CD14-positive monocyte (primary cell): Measurements from ENCODE around the gene RELN. TPM values are rescaled to one million over a fixed set of nuclear protein-coding genes. Genes with fewer than 3 reads are reported as not detected.

Source experiments
- DNase-seq, 3 donors: peaks; one replicate each; pipeline ENCODE4 v3.0.0-alpha.2; 2011 to 2022
- H2AFZ ChIP-seq: 2 replicates; pipeline ENCODE4 v1.6.0; 2012; ENCODE audit warnings: mild to moderate bottlenecking, low read depth, low read length, inconsistent platforms; ENCODE audit not compliant: insufficient read depth, poor library complexity, severe bottlenecking
- H3K27ac ChIP-seq, 2 donors: 1 replicate in 1 of 2; 2 replicates in 1 of 2; pipeline ENCODE4 v1.5.1; 2012 to 2013; ENCODE audit warnings: low read length in 2 of 2, control low read depth in 1 of 2, inconsistent platforms in 1 of 2, low read depth in 1 of 2, mild to moderate bottlenecking in 1 of 2
- H3K27me3 ChIP-seq, 2 donors: one replicate each; pipeline versions ENCODE4 v1.6.0 to v1.6.1; 2011 to 2013; ENCODE audit warnings: low read length in 2 of 2; ENCODE audit not compliant: control insufficient read depth in 2 of 2, insufficient read depth in 2 of 2
- H3K36me3 ChIP-seq, 2 donors: replicated peaks in 1 of 2; 1 replicate in 1 of 2; 2 replicates in 1 of 2; pipeline versions ENCODE4 v1.5.1 to v1.6.1; 2012 to 2013; ENCODE audit warnings: low read length in 2 of 2, control low read depth in 1 of 2, inconsistent platforms in 1 of 2, mild to moderate bottlenecking in 1 of 2; ENCODE audit not compliant: insufficient read depth in 2 of 2, control insufficient read depth in 1 of 2
- H3K4me1 ChIP-seq, 2 donors: 1 replicate in 1 of 2; 2 replicates in 1 of 2; pipeline versions ENCODE4 v1.5.1 to v1.6.1; 2012 to 2013; ENCODE audit warnings: low read length in 2 of 2, control low read depth in 1 of 2, inconsistent platforms in 1 of 2, mild to moderate bottlenecking in 1 of 2, moderate library complexity in 1 of 2; ENCODE audit not compliant: insufficient read depth in 2 of 2, control insufficient read depth in 1 of 2
- H3K4me2 ChIP-seq: replicated peaks from 2 replicates; pipeline ENCODE3; 2012; ENCODE audit warnings: low read length, moderate library complexity, mild to moderate bottlenecking; ENCODE audit not compliant: poor library complexity, severe bottlenecking; ENCODE audit errors: extremely low read depth
- H3K4me3 ChIP-seq, 3 experiments: fragments of 200-600 bp in 1 of 3; sonication (generic) in 1 of 3; replicated peaks in 1 of 3; 1 replicate in 2 of 3; 2 replicates in 1 of 3; pipeline ENCODE4 v1.5.1; 2011 to 2013; ENCODE audit warnings: low read length in 3 of 3, mild to moderate bottlenecking in 3 of 3, control low read depth in 2 of 3, low read depth in 2 of 3, inconsistent platforms in 1 of 3, moderate library complexity in 1 of 3
- H3K79me2 ChIP-seq: 2 replicates; pipeline ENCODE4 v1.6.0; 2012; ENCODE audit warnings: mild to moderate bottlenecking, control low read depth, inconsistent platforms, low read length, moderate library complexity; ENCODE audit not compliant: insufficient read depth
- H3K9ac ChIP-seq: 2 replicates; pipeline ENCODE4 v1.6.0; 2017; ENCODE audit warnings: low read length, mild to moderate bottlenecking; ENCODE audit not compliant: insufficient read depth, poor library complexity, severe bottlenecking
- H3K9me3 ChIP-seq, 2 donors: replicated peaks in 1 of 2; 1 replicate in 1 of 2; 2 replicates in 1 of 2; pipeline versions ENCODE4 v1.5.1 to v1.6.1; 2012 to 2013; ENCODE audit warnings: low read length in 2 of 2, control low read depth in 1 of 2; ENCODE audit not compliant: control insufficient read depth in 1 of 2, insufficient read depth in 1 of 2
- H4K20me1 ChIP-seq: 2 replicates; pipeline ENCODE4 v1.6.0; 2012; ENCODE audit warnings: mild to moderate bottlenecking, low read length, control low read depth, moderate library complexity; ENCODE audit not compliant: insufficient read depth
- H3K27ac Mint-ChIP-seq, 7 donors: one replicate each; pipeline ENCODE4 v1.8.0; 2020; ENCODE audit warnings: mild to moderate bottlenecking in 7 of 7, mixed read lengths in 7 of 7, moderate library complexity in 6 of 7, inconsistent platforms in 2 of 7
- H3K27me3 Mint-ChIP-seq, 3 donors: one replicate each; pipeline ENCODE4 v1.8.0; 2021 to 2022; ENCODE audit warnings: low read depth in 3 of 3, mild to moderate bottlenecking in 3 of 3, mixed read lengths in 3 of 3, moderate library complexity in 3 of 3, inconsistent platforms in 1 of 3
- H3K36me3 Mint-ChIP-seq, 2 donors: one replicate each; pipeline ENCODE4 v1.8.0; 2020; ENCODE audit warnings: mixed read lengths in 2 of 2, inconsistent platforms in 1 of 2, mild to moderate bottlenecking in 1 of 2
- H3K4me1 Mint-ChIP-seq: one replicate; pipeline ENCODE4 v1.8.0; 2020; ENCODE audit warnings: mild to moderate bottlenecking, mixed read lengths
- H3K4me3 Mint-ChIP-seq, 2 donors: one replicate each; pipeline ENCODE4 v1.8.0; 2020; ENCODE audit warnings: mild to moderate bottlenecking in 2 of 2, mixed read lengths in 2 of 2, moderate library complexity in 1 of 2
- H3K9me3 Mint-ChIP-seq, 7 donors: one replicate each; pipeline ENCODE4 v1.8.0; 2020 to 2022; ENCODE audit warnings: mixed read lengths in 7 of 7, mild to moderate bottlenecking in 6 of 7, moderate library complexity in 6 of 7, inconsistent platforms in 2 of 7
- WGBS: methylation state at CpG from one replicate; pipeline ENCODE4 v1.1.5; 2013; ENCODE audit warnings: missing lambda C conversion rate; ENCODE audit not compliant: insufficient coverage; 5-methylcytosine and 5-hydroxymethylcytosine counted together
- intact Hi-C, 2 donors: fragments of 100-400 bp; cut with micrococcal nuclease; formaldehyde crosslinking; loops; one replicate each; pipeline versions ENCODE4 v1.15.0 to v1.15.1; 2023
- polyA plus RNA-seq, 3 donors: library from polyadenylated mRNA; depleted of rRNA in 1 of 3; unstranded in 2 of 3; stranded (reverse) in 1 of 3; fragments of 300-500 nt in 2 of 3; fragments of >200 nt in 1 of 3; fragmentation: Illumina TruSeq in 2 of 3; gene quantifications; 1 replicate in 2 of 3; 2 replicates in 1 of 3; pipeline ENCODE4 v1.2.3, GENCODE V29; 2012 to 2021
- TF ChIP-seq, protein P1 (sequence below): fragments of 200-600 bp; IDR thresholded peaks from one replicate; pipeline ENCODE4 v1.8.0; 2022; ENCODE audit warnings: antibody characterized with exemption, mild to moderate bottlenecking

The RELN gene
- polyA plus RNA-seq, 3 donors = not detected

DNA sequence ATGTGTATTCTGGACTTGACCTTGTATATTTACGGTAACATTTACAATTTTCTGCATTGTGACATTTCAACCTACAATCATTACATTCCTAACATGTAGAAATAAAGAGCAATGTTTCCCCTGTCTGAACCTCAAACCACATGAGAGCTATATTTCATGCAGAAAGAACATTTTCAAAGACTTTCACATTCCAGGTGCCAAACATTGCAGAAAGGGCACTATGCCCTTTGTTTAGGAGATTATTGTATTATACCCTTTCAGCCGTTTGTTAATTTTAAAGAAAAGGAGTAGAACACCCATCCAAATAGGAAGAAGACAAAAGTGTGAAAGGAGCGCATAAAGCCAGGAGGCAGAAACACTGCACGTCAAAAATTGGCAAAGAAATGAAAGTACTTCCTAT lies 260.4 kb downstream of the RELN start:
- no CpG with 5 or more reads among the region's 4 CpGs for WGBS
- Histone ChIP-seq H3K27me3 (no peaks in the 10 kb centered on the region), H3K9me3 (no peaks in the 10 kb centered on the region), H3K4me2 (no peak overlapping the region), H3K27ac (no peak overlapping the region), H4K20me1 (no peaks in the 10 kb centered on the region), H2AFZ (no peak overlapping the region), H3K79me2 (no peaks in the 10 kb centered on the region), H3K4me3 (no peak overlapping the region), H3K4me1 (no peaks in the 10 kb centered on the region), H3K9ac (no peak overlapping the region), H3K36me3 (no peaks in the 10 kb centered on the region)
- no peak overlapping the region for H3K4me3 Mint-ChIP-seq
- intact Hi-C loops = no loop called here
- TF ChIP-seq, protein P1, sequence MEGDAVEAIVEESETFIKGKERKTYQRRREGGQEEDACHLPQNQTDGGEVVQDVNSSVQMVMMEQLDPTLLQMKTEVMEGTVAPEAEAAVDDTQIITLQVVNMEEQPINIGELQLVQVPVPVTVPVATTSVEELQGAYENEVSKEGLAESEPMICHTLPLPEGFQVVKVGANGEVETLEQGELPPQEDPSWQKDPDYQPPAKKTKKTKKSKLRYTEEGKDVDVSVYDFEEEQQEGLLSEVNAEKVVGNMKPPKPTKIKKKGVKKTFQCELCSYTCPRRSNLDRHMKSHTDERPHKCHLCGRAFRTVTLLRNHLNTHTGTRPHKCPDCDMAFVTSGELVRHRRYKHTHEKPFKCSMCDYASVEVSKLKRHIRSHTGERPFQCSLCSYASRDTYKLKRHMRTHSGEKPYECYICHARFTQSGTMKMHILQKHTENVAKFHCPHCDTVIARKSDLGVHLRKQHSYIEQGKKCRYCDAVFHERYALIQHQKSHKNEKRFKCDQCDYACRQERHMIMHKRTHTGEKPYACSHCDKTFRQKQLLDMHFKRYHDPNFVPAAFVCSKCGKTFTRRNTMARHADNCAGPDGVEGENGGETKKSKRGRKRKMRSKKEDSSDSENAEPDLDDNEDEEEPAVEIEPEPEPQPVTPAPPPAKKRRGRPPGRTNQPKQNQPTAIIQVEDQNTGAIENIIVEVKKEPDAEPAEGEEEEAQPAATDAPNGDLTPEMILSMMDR = no peak
- no peaks in the 10 kb centered on the region for H3K4me1 Mint-ChIP-seq
- no peak overlapping the region for H3K27ac Mint-ChIP-seq
- H3K36me3 Mint-ChIP-seq = no peaks in the 10 kb centered on the region
- H3K9me3 Mint-ChIP-seq = peaks cover 0 to 3% (median 0%) of the 10 kb centered on the region in 7 donors
- DNase-seq = no peak
- H3K27me3 Mint-ChIP-seq = peaks cover 0 to 3% (median under 1%) of the 10 kb centered on the region in 3 donors

DNA sequence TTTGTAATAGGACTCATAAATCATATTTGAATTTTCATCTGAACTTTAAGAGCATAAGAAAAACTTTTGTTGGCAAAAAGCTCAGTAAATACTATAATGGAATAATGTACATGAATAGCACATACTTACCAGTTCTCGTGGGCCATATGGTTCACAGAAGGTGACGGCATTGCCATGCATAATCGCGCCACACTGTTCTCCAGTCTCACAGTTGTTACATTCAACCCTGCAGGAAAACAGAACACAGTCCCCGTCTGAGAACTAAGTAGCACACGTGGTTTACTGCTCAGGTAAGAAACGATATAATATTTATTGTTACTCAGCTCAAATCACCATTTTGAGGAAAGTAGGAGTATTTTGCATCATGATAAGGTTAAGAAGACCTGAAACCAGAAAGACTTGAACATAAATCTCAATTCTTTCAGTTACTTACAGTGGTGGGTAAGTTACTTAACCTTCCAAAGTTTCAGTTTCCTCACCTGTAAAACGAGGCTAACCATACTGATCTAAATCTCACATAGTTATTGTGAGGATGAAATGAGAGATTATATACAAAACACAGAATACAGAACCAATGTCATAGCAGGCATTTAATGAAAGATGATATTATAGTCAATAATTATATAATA lies 261.4 kb downstream of the RELN start:
- no peaks in the 10 kb centered on the region for H3K36me3 Mint-ChIP-seq
- Histone ChIP-seq H3K9me3 (no peaks in the 10 kb centered on the region), H3K4me3 (no peak overlapping the region), H3K9ac (no peak overlapping the region), H3K4me1 (no peaks in the 10 kb centered on the region), H3K36me3 (no peaks in the 10 kb centered on the region), H3K79me2 (no peaks in the 10 kb centered on the region), H3K4me2 (no peak overlapping the region), H3K27ac (no peak overlapping the region), H2AFZ (no peak overlapping the region), H4K20me1 (no peaks in the 10 kb centered on the region), H3K27me3 (no peaks in the 10 kb centered on the region)
- peaks cover 0 to 3% (median 1%) of the 10 kb centered on the region in 3 donors for H3K27me3 Mint-ChIP-seq
- H3K4me3 Mint-ChIP-seq = no peak overlapping the region
- H3K27ac Mint-ChIP-seq = no peak overlapping the region
- DNase-seq = no peak
- H3K9me3 Mint-ChIP-seq = peaks cover 0 to 3% (median 0%) of the 10 kb centered on the region in 7 donors
- 87% methylated on average over 4 of the region's 8 CpGs for WGBS
- TF ChIP-seq, protein P1 = no peak
- intact Hi-C loops = no loop called here
- no peaks in the 10 kb centered on the region for H3K4me1 Mint-ChIP-seq
